ENCODE data around the gene PDX1.
"Not testable (repeated sequence)": the region's sequence is repeated elsewhere in the genome, so short reads cannot be mapped to it uniquely, and the experiment has no call there.

Gene PDX1

DNA sequence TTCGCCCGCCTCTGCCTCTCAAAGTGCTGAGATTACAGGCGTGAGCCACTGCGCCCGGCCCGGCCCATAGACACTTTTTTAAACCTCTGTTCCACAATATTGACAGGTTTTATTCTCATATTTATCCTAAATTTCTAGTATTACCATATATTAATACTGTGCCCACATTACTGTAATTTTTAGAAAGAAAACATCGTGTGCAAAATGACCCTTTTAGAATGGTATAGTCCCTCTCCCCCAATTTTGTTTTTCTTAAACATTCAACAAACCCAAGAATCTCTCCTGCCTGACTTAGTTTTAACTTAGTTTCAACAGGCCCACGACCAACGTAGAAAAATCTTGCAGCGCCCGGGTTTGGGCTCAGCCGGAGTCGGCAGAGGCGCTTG, 40.2 kb downstream of the PDX1 start:
- no peak for DNase-seq

DNA sequence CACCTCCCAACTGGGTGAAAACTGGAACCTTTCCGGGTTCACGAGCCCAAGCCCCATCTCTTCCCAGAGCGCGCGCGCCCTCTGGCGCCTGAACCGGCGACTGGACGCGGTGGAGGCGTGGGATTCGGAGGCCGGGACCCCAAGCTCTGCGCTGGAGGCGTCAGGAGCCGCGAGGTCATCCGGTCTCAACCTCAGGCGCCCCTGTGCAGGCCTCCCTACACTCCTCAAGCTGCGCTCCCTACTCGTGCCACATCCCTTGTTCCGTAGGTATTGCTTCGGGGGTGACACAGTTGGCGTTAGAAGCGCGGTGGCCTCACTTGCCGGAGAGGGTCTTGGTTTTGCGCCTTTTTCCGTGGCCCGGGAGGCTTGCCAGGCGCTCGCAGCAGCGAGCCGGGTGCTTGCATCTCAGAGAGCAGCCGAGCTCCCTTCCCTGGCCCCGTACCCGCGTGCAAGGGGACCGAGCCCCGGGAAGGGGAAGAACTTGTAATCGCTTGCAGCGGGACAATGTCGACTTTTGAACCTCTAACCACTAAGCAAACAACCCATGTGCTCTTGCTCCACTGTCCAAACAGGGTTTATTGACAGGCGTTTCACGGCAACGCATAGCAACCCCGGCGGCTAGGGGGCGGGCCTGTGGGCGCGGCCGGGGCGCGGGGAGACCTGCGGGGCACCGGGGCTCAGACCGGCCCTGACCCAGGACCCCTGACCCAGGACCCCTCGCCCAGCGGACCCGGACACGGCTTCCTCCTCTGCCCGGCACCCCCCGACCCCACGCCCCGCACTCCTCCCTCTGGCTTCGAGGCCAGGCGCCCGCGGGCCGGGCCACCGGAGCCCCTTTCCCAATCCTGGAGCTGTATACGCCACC, 40.8 kb downstream of the PDX1 start:
- DNase-seq: no peak

DNA sequence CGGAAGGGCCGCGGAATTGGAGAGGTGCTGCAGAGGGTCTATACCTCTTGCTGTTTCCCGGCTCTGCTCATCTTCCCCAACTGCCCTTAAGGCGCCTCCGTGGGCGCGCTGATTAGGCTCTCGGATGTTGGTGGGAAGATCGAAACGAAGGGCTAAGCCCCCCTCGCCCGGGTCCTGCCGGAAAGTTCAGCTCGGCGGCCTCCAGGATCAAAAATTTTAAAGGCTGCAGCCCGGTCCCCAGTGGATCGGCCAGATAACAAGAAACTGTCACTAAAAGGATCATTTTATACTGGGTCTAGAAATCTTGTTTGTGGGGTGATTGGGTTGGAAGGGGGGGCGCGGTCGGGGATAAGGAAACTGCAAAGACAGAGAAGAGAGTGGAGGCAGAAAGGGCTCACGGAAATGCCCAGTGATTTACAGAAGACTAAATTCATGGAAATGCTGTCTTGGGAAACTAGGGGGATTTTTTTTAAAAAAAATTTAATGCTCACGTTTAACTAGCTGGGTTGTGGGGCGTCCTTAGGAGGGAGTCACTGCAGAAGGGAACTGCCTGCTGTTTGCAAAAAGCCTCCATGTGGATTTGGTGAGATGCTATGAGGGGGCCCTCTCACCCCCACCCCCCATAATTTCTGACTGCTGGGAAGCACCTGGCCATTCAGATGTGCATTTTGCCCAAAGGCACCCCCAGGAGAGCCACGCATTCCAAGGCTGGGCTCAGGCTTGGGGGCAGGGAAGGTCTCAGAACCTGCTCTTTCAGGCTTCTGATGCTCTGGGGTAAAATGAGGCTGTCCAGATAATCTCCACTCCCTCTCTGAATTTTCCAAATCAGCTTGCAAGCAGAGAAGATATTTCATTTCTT, 41.7 kb downstream of the PDX1 start:
- no peak for DNase-seq

DNA sequence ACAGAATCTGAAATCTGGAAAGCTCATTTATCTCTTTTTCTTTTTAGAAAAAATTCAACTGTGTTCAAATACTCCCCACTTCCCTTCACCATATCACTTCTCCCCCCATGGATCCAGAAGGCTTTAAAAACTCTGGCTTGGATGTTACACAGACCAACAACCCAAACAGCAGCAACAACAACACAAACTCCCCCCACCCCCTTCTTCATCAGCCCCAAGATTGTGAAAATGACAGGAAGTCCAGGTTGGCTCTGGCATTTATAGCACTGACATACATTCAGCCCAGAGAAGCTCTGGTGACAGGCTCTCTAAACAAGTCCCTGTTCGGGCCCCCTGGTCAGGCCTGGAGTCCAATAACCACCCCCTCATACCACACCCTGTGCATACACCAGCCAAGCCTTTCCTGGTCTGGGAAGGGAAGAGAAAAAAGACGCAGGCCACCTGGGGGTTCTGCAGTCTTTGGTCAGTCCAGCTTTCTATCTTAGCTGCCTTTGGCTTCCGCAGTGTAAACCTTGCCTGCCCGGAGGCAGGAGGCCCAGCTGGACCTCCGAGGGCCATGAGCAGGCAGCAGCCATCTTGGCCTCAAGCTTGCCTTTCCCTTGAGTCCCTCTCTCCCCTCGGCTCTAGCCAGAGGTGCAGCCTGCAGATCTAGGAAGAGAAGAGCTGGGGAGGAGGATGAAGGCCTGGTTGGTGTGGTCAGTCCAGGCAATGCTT, 42.5 kb downstream of the PDX1 start:
- DNase-seq: no peak

DNA sequence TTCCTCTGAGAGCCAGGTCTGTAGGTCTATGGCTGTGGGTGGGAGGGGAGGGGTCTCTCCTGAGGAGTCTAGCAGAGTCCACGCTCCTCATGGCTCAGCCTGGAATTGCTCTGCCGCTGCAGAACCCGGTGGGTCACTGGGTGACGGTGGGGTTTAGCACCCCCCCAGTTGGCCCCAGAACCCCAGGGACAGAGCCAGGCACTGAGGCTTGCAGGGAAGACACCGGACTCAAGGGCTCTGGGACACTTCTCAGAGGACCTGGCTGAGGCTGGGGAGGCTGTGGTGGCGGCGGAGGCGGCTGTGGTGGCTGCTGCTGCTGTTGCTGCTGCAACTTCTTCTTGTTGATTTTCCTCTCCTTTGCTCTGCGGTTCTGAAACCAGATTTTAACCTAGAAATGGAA, 43.2 kb downstream of the PDX1 start:
- DNase-seq: no peak

DNA sequence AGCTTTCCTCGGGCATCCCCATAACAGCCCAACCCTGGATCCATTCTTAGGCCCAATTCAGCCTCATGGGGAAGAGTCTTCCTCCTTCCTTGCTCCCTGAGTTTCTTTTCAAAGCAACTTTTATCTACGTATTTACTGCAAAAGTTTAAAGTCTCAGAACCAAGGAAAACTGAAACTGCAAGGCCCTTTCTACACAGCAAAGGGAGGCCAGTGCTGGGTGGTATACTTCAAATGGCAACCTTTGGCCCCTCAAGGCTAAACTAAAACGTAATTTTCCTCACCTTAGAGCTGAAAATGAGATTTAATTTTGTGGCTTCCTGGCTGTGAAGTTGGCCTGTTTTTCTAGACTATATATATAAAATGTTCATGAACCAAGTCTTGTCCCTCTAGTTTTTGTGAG, 43.7 kb downstream of the PDX1 start:
- no peak for DNase-seq

DNA sequence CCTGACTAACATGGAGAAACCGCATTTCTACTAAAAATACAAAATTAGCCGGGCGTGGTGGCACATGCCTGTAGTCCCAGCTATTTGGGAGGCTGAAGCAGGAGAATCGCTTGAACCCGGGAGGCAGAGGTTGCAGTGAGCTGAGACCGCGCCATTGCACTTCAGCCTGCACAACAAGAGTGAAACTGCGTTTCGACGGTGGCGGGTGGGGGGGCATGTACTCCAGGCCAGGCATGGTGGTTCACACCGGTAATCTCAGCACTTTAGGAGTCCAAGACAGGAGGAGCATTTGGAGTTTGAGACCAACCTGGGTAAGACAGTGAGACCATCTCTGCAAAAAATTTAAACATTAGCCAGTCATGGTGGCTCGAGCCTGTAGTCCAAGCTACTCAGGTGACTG, 44.4 kb downstream of the PDX1 start:
- DNase-seq: not testable (repeated sequence)

DNA sequence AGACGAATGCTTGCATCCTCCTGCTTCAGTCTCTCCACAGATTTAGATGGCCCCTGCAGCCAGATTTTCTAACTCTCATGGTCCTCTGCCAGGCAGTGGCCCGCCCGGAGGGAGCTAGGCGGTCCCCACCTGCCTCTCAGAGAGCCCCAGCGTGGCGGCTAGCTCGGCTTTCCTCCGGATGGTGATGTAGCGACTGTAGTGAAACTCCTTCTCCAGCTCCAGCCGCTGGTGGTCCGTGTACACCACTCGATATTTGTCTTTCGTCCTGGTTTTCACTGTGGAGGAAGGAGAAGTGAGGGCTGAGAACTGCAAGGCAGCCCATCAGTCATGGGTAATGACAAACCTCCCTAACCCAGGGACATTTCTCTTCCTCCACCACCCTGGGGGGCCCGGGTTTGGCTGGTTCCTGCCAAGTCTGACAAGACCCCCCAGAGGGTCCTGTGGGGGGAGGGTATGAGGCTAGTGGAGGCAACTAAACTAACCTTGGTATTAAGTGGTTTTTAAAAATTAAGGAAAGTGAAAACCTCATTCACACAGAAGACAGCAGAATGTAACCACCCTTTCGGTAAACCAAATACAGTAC, 45.0 kb downstream of the PDX1 start:
- no peak for DNase-seq

DNA sequence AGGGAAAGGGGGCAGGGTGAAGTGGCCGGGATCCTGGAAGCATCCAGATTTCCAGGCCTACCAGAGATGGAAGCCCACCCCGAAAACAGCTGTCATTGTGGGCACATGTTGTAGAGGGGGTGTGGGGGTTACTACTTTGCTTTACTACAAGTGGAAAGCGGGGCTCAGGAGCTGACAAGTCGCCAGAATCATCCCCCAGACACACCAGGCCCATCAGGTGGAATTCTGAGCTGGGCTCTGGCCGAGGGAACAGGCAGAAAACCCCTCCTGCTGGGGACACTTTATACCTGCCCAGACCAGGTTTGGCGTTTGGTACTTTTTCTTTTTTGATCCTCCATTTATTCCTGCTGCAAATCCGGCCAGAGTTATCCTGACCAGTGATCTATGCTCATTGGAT, 45.5 kb downstream of the PDX1 start:
- no peak for DNase-seq

DNA sequence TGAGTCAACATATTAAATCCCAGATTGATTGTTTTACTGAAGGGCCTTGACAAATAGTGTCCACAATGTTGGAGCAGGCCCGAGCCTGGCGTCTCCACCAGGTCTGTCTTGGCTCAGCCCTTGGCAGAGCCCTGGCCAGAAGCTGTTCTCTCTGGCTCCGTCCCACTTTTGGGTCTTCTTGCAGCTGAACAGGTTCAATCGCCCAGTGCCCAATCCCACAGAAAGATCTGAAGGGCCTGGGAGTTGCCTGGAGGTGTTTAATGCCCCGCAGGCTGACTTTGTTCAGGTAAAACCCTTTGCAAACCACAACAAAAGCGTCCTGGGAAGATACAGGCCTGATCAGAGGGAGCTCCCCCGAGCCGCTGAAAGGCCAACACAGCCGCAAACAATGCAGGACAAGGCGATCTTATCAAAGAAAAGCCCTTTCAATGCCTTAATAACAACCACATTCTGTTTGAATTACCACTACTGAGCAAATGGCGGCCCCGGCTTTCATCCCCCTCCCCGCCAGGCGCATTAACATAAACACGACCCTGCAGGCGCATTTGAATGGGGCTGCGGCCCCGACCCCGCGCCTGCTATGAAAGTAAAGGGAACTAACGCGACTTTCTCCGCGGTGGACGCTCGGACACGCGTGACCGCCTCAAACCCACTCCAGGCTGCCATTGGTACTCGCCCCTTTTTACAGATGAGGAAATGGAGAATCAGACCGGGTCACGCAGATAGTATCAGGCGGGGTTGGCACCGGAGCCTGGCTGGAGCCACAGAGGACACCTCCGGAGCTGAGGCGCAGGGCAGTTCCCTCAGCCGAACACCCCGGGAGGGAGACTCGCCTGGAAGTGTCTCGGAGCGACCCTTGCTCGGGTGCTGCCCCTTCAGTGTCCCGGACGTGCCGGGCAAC, 46.2 kb downstream of the PDX1 start:
- DNase-seq: no peak

DNA sequence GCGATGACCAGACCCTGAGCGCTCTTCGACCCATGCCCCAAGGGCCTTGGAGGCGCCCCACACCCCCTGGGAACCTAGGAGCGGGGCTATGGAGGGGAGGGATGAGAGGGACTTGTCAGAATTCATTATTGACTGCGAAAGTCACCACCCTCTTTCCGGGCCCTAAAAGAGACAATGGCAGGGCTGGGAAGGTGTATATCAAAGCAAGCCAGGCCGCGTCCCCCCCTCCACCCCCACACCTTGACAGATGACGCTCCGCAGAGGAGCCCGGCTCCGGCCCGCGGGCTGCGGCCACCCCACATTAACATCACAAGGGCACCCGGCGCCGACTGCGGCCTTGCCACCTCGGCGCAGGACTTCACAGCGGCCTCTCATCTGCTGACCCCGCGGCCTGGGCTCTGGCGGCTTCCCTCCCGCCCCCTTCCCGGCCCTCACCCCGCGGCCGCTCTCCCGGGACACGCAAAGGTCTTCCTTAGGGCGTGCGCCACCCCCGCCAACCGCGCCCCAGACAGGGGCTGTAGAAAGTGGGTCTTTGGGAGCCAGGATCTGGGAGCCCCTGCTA, 46.9 kb downstream of the PDX1 start:
- DNase-seq: no peak

DNA sequence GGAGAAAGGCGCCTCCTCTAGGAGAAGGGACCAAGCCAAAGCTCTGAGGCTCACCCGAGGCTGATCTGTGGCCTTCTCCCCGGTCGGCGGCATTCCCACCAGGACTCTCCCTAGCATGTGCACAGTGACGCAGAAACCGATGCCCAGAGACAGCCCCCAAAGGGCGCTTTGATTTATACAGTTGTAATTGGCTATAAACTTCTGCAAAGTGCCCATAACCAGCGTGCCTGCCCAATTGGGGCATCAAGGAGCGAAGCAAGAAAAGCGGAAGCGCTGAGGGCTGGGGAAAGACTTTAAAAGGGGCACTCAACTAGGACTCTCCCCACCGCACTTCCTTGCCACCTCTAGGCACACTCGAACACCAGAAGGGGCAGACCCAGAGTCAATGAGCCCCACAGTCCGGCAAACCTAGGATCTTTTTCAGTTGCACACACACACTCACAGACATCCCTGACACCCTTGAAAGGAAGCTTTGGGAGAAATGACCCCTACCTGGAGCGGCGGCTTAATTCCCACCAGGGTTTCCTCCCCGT, 47.5 kb downstream of the PDX1 start:
- no peak for DNase-seq

DNA sequence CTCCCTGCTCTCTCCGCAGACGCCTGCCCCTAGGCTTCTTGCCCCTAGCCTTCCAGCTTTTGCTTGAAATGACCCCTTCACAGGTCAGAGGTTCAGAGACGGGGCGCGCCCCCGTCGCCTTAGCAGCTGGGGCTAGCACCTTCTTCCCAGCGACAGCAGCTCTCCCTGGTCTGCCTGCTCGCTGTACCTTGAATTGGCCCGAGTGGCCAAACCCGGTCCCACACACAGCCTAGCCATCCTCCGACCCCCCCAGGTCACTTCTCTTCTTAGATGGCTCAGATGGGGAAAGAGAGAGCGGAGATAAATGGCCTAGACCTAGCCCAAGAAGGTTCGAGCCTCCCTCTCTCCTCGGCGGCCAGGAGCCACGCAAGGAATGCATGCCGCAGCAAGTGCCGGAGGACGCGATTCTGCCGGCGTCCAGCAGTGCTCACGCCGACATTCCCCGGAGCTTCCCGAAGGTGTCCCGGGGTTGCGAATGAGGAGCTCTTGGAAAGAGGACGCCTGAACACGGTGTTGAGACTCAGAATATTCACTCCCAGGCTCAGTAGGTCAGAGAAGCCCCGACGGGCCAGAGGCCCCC, 48.0 kb downstream of the PDX1 start:
- no peak for DNase-seq

DNA sequence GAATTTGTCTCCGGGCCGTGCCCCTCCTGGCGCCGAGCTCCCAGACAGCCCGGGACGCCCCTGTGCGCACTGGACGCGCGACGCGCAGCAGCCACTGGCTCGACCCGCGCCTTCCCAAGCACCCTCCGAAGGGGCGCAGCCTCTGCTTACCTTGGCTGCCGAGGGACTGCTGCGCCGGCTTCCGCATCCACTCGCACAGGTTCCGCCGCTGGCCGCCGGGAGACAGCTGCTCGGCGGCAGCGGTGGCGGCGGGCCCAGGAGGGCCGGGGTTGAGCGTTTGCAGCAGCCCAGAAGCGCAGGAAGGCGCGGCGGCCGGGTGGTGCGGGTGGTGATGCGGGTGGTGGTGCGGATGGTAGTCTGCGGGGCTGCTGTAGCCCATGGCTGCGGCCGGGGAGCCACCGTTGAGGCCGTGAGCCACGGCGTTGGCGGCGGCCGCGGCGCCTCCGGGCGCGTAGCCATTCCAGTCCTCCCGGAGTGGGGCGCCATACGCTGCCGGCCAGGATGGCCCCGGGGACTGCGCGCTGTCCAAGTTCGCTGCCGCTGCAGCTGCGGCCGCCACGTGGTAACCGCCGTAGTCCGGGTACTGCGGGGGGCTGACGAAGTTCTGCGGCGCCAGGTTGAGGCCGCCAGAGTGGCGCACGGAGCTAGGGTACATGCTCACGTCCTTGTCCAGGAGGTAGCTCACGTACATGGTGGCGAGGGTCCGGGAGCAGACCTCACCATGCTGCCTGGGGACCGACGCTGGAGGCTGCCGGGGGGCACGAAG, 48.7 kb downstream of the PDX1 start:
- DNase-seq: no peak

DNA sequence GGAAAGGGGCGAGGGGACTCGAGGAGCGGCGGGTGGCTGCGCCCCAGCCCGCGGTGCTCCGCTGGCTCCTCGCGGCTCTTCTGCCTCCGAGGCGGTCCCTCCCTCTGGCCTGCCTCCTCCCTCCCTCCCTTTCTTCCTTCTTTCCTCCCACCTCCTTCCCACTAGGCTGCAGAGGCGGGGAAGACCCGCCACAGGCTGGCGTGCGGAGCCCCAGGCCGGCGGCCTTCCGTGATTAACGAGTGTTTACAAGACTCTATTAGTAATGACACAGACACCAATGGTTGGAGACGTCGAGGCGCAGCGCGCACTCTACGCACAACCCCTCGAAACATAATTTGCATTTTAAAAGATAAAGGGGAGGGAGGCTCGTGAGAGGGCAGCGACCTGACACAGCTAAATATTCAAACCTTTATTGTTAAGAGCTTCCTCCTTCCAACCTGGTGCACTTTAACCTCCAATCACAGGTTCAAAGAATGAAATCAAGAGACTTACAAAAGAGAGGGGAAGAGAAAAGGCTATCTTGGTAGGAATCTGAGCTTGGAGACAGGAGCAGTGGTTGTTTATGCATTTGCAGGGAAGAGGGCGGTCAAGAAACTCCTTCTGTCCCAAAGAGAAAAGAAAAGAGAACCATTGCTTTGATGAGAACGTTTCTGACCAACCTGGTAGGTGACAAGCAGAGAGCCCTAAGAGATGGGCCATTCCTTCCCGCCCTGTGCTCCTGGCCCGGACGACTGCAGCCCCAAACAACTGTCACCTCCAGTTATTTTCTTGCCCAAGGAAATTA, 49.5 kb downstream of the PDX1 start, which contains the start of gene CDX2:
Gene CDX2, minus strand, starts transcription at position 234 of the 784 bp plus-strand sequence. CDS start 309 bp downstream, outside the sequence.
- DNase-seq: no peak

DNA sequence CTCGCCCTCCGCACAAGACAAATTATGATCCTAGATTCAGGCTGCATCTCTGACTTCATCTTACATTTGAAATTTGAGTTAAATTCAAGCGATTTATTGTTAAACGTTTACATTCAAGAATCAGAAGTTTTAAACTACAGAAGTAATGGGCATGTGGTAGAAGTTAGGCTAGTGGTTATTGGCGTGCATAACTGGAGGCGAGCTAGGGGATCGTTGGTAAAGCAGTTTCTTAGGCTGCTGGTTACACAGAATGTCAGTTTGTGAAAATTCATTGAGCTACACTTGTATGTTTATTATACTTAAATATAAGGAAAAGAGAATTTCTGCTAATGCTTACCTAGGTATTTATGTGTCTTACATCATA, 50.0 kb downstream of the PDX1 start:
- DNase-seq: no peak

DNA sequence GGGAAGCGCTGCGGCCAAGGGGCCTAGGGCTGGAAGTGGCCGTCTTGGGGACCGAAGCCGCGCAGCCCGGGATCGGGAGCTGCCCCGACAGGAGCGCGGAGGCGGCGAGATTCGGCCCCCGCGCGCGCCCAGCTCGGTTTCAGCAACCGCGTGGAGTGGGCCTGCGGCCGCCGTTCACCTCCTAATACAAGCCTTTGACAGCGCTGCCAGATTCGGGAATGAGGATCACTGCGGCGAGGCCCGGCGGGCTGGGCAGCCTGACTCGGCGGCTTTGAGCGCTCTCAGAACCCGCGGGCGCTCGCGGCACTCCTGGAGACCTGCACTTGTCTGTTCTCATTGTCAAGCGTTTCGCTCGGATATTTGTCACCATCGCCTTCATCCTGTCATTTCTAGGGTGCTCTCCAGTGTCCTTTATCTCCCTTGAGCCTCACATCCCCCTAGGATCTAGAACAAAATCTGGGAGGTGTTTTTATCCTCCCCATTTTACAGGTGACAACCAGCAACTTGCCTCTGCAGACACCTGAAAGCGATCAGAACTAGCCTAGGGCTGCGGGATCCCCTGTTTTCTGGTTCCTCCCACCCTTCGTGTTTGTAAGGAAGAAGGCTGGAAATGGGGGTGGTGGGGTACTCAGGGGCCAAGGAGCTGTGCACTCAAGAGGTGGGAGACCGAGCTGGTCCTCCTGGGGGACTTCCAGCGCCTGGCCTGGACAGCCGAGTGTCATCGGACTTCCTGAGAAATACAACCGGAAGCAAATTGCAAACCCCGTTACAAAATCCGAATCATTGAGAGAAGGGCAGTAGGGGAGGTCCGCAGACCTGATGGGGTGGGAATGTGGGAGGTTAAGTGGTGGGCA, 50.8 kb downstream of the PDX1 start:
- no peak for DNase-seq

DNA sequence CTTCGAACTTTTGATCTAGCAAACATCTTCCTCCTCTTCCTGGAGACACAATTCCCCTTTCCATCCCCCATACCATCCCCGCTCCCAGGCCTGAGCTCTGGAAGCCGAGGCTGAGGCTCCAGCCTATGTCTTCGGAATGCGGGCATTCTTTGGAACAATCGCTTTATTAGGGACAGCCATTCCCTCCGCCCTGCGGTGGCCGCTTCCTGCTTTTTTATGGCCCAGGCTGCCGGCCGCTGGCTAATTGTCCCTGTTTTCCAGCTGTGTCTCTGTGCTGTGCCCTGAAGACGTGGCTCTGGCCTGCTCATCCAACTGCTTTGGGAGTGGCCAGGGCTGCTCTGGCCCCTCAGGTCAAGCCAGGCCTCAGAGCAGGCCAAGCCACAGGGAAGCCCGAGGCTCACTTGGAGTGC, 51.4 kb downstream of the PDX1 start:
- DNase-seq: no peak
